Progenitor cell of endocrine pancreas (in vitro differentiated cells): ENCODE results near the gene MCM3AP. TPM values are rescaled to one million over a fixed set of nuclear protein-coding genes. Genes with fewer than 3 reads are reported as not detected.

ENCODE experiments used
- DNase-seq: peaks from one replicate; pipeline ENCODE4 v3.0.0; 2021; ENCODE audit warnings: low spot score; ENCODE audit not compliant: unreplicated experiment
- H3K27ac Mint-ChIP-seq: 2 replicates; pipeline ENCODE4 v1.8.0; 2021; ENCODE audit warnings: mild to moderate bottlenecking, moderate library complexity, mixed read lengths
- H3K27me3 Mint-ChIP-seq: 2 replicates; pipeline ENCODE4 v1.8.0; 2021; ENCODE audit warnings: mixed read lengths
- H3K36me3 Mint-ChIP-seq: 2 replicates; pipeline ENCODE4 v1.8.0; 2022; ENCODE audit warnings: mixed read lengths; ENCODE audit not compliant: insufficient read depth
- H3K4me1 Mint-ChIP-seq: 2 replicates; pipeline ENCODE4 v1.8.0; 2021; ENCODE audit warnings: low read depth, mixed read lengths
- H3K4me3 Mint-ChIP-seq: 2 replicates; pipeline ENCODE4 v1.8.0; 2021; ENCODE audit warnings: low read depth, mild to moderate bottlenecking, moderate library complexity, mixed read lengths
- H3K9me3 Mint-ChIP-seq: 2 replicates; pipeline ENCODE4 v1.8.0; 2021; ENCODE audit warnings: low read depth, mixed read lengths
- total RNA-seq: library from RNA; stranded (reverse); gene quantifications from 2 replicates; pipeline ENCODE4 v1.2.1, GENCODE V29; 2021
- TF ChIP-seq, protein P1 (sequence below): fragments of 200-600 bp; sonication (generic); IDR thresholded peaks from one replicate; pipeline ENCODE4 v1.5.0; 2021; ENCODE audit warnings: antibody characterized with exemption, mild to moderate bottlenecking; ENCODE audit not compliant: unreplicated experiment

The MCM3AP gene
- total RNA-seq, 1 donor from 2014 or later: 131 TPM

DNA sequence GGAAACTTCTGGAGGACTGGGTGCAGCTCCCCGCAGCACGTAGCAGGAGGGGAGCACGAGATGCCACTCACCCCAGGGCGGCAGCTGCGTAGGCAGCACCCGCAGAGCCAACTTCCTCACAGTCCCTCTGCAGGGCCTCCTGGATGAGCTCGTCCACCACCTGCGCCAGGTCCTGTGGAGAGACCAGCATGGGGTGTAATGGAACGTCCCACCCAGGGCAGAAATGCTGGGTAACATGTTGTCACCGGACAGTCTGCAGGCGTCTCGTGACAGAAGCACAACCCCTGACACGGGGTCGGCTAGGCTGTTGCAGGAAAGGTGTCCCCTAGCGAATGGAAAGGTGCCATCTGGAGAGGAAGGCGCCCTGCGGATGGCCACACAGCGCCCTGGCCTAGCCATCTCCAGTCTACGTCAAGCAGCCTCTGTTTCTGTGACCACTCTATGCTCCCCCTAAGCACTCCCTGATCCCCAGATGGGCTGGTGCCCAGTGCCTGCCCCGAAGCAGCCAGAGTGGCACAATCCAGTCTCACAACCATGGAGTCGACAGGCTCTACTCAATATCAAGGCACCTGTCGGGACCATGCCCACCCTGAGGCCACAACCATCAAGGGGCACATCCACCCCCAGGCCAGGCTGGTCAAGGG lies 21.2 kb downstream of the MCM3AP start:
- TF ChIP-seq, protein P1, sequence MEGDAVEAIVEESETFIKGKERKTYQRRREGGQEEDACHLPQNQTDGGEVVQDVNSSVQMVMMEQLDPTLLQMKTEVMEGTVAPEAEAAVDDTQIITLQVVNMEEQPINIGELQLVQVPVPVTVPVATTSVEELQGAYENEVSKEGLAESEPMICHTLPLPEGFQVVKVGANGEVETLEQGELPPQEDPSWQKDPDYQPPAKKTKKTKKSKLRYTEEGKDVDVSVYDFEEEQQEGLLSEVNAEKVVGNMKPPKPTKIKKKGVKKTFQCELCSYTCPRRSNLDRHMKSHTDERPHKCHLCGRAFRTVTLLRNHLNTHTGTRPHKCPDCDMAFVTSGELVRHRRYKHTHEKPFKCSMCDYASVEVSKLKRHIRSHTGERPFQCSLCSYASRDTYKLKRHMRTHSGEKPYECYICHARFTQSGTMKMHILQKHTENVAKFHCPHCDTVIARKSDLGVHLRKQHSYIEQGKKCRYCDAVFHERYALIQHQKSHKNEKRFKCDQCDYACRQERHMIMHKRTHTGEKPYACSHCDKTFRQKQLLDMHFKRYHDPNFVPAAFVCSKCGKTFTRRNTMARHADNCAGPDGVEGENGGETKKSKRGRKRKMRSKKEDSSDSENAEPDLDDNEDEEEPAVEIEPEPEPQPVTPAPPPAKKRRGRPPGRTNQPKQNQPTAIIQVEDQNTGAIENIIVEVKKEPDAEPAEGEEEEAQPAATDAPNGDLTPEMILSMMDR: no peak
- Mint-ChIP-seq H3K27me3 (no peaks in the 10 kb centered on the region), H3K36me3 (peaks cover 26% of the 10 kb centered on the region), H3K4me3 (no peak overlapping the region), H3K9me3 (no peaks in the 10 kb centered on the region), H3K27ac (peak overlapping the region; percentile 67), H3K4me1 (no peaks in the 10 kb centered on the region)
- DNase-seq: no peak

DNA sequence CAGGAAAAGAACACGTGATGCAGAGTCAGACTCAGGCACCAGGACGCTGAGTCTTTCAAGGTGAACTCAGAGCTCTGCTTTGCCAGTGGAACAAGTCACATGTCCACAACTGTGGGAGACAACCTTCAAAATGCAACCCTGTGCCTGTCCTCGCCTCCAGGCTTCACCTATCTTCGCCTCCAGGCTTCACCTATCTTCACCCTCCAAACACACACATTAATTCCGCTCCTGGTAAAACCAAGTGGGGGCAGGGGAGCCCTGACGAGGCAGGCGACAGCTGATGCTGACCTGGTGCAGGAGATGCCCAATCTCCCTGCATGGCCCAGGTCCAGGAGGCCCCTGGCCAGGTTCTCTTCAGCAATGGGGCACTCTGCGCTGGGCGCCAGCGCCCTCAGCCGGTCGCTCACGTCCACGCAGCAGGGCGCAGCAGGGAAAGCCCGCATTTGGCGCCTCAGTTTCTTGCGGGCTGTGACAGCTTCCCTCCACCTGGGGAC lies 28.9 kb downstream of the MCM3AP start:
- H3K36me3 Mint-ChIP-seq: peaks cover 32% of the 10 kb centered on the region
- no peaks in the 10 kb centered on the region for H3K4me1 Mint-ChIP-seq
- no peaks in the 10 kb centered on the region for H3K9me3 Mint-ChIP-seq
- no peak overlapping the region for H3K27ac Mint-ChIP-seq
- DNase-seq: no peak
- no peak overlapping the region for H3K4me3 Mint-ChIP-seq
- TF ChIP-seq, protein P1: no peak
- H3K27me3 Mint-ChIP-seq: no peaks in the 10 kb centered on the region

DNA sequence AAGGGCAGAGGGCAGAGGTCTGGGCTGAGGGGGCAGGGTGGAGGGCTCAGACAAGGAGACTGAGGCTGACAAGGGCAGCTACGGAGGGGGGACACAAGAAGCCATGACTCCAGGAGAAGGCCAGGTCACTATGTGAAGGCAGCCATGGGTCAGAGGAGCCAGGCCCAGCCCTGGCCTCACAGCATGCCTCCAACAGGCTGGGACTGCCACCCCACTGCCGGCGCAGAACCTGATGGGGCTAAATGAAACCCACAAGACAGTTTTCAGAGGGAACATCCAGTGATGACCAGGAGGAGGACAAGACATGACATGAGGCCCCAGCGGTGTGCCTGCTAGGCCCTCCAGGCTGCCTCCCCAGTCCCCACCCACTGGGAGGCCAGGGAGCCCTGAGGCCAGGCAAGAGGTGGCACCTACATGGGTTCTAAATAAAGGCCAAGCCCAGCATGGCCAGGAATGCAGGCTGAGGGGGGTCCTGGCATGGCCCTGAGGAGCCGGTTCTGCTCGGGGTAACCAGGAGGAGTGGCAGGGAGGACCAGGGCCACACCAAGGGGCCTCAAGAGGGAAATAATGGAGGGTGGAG lies 29.6 kb downstream of the MCM3AP start:
- H3K4me1 Mint-ChIP-seq: no peaks in the 10 kb centered on the region
- no peaks in the 10 kb centered on the region for H3K27me3 Mint-ChIP-seq
- no peak overlapping the region for H3K4me3 Mint-ChIP-seq
- no peak for DNase-seq
- TF ChIP-seq, protein P1: no peak
- H3K36me3 Mint-ChIP-seq: peaks cover 31% of the 10 kb centered on the region
- no peak overlapping the region for H3K27ac Mint-ChIP-seq
- H3K9me3 Mint-ChIP-seq: no peaks in the 10 kb centered on the region

DNA sequence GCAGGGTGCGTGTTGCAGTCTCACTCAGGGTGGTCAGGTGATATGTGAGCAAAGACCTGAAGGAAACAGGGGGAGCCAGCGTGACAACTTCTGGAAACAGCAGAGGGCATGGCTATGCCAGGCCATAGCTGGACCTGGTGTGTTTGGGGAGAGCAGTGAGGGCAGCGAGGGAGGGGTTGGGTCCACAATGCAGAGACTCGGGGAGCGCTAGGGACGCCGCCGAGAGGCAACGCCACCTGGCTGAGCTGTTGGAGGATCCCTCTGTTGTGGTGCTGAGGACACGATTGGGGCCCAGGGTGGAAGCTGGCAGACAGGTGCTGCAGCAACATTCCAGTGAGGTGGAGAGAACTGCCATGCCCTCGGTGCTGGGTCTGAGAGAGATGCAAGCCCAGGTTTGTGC lies 30.2 kb downstream of the MCM3AP start:
- Mint-ChIP-seq H3K27ac (peak overlapping the region; percentile 85), H3K27me3 (no peaks in the 10 kb centered on the region), H3K4me3 (no peak overlapping the region), H3K9me3 (no peaks in the 10 kb centered on the region), H3K36me3 (peaks cover 30% of the 10 kb centered on the region), H3K4me1 (no peaks in the 10 kb centered on the region)
- TF ChIP-seq, protein P1: no peak
- no peak for DNase-seq

DNA sequence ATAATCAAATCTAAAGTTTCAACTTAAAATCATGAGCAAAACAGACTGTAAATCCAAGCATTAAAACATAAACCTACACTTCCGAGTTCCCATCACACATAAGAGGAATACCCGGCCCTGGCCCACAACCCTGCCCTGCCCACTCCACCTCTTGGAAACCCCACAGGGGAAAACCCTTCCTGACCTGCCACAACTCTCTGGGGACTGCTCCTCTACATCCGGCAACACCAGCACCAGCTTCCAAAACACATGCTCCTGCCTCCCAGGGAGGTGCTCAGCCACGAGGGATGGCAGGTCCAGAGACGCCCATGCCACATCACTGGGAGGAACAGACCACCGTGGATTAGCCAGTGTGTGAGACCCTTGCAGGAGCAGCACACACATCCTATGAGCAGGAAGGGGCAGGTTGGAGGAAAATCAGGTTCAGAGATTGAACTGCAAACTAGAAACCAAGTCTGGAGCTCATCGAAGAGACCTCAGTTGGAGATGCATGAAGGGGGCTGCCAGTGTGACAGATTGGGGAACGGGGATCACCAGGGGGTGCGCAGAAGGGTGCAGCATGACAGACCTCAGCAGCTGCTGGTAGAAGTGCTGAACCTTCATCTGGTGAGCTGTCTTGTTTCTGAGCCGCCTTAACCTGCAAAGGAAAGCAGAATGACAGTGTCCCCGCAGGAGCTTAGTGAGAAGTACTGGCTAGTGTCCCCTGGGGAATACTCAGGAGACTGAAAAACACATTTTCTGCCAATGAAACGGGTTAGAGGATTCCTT lies 31.0 kb downstream of the MCM3AP start:
- Mint-ChIP-seq H3K4me3 (no peak overlapping the region), H3K36me3 (peaks cover 31% of the 10 kb centered on the region), H3K4me1 (no peaks in the 10 kb centered on the region), H3K9me3 (no peaks in the 10 kb centered on the region), H3K27ac (no peak overlapping the region), H3K27me3 (no peaks in the 10 kb centered on the region)
- TF ChIP-seq, protein P1: no peak
- DNase-seq: no peak
